IMR-90 (cell line): Measurements from ENCODE around the gene PPP1R13B. TPM values are rescaled to one million over a fixed set of nuclear protein-coding genes. Genes with fewer than 3 reads are reported as not detected.

Experiments
- ATAC-seq: fragments of 200-7000 bp; cut with Tn5 transposase; 2 replicates; pipeline ENCODE4 v1.9.1; 2020; ENCODE audit warnings: low read depth, mild to moderate bottlenecking, moderate library complexity
- BruUV-seq: library from RNA; stranded (reverse); fragments of 400-500 nt; replicated peaks from 2 replicates; lab custom pipeline; 2021; lab: Mats Ljungman, UMichigan
- CTCF ChIA-PET: fragments of 300-600 bp; formaldehyde crosslinking; extraction: SDS; loops from one replicate; lab custom pipeline; 2021; ENCODE audit warnings: antibody characterized with exemption; lab: Yijun Ruan, JAX
- POLR2A ChIA-PET: fragments of 300-600 bp; sonication (Branson Sonifier 250); formaldehyde crosslinking; loops from one replicate; lab custom pipeline; 2022; ENCODE audit warnings: antibody characterized with exemption; ENCODE audit not compliant: unreplicated experiment; lab: Charles Lee
- DNase-seq: peaks from one replicate; pipeline ENCODE4 v3.0.0; 2013
- H2AFZ ChIP-seq: replicated peaks from 2 replicates; pipeline ENCODE3; 2013; ENCODE audit warnings: low read length, mild to moderate bottlenecking; ENCODE audit not compliant: poor library complexity
- H2AK5ac ChIP-seq: 2 replicates; pipeline ENCODE4 v1.6.1; 2013; ENCODE audit warnings: low read depth, low read length, inconsistent platforms
- H2AK9ac ChIP-seq: replicated peaks from 2 replicates; pipeline ENCODE3; 2013; ENCODE audit warnings: mild to moderate bottlenecking, low read depth, low read length, moderate library complexity; ENCODE audit not compliant: poor library complexity
- H2BK120ac ChIP-seq: 2 replicates; pipeline ENCODE4 v1.6.1; 2013; ENCODE audit warnings: low read depth, low read length, inconsistent platforms
- H2BK15ac ChIP-seq: 3 replicates; pipeline ENCODE4 v1.6.1; 2013; ENCODE audit warnings: low read depth, low read length, inconsistent platforms
- H2BK20ac ChIP-seq: 2 replicates; pipeline ENCODE4 v1.6.1; 2013; ENCODE audit warnings: low read depth, mild to moderate bottlenecking, inconsistent platforms, low read length, moderate library complexity
- H2BK5ac ChIP-seq: 2 replicates; pipeline ENCODE4 v1.6.1; 2013; ENCODE audit warnings: mild to moderate bottlenecking, low read depth, low read length, inconsistent platforms; ENCODE audit not compliant: poor library complexity, severe bottlenecking
- H3K14ac ChIP-seq: replicated peaks from 2 replicates; pipeline ENCODE4 v1.6.1; 2013; ENCODE audit warnings: low read depth, low read length, inconsistent platforms
- H3K18ac ChIP-seq: 2 replicates; pipeline ENCODE4 v1.6.1; 2013; ENCODE audit warnings: low read depth, low read length, control low read depth
- H3K23ac ChIP-seq: 2 replicates; pipeline ENCODE4 v1.6.1; 2013; ENCODE audit warnings: low read depth, low read length, inconsistent platforms
- H3K27ac ChIP-seq: 2 replicates; pipeline ENCODE4 v1.5.1; 2013; ENCODE audit warnings: mild to moderate bottlenecking, control low read depth, low read length; ENCODE audit not compliant: insufficient read depth
- H3K27me3 ChIP-seq: 2 replicates; pipeline ENCODE4 v1.6.1; 2013; ENCODE audit warnings: low read length; ENCODE audit not compliant: control insufficient read depth, insufficient read depth
- H3K36me3 ChIP-seq: 2 replicates; pipeline ENCODE4 v1.6.1; 2013; ENCODE audit warnings: low read length, mixed read lengths; ENCODE audit not compliant: control insufficient read depth, insufficient read depth
- H3K4ac ChIP-seq: 2 replicates; pipeline ENCODE4 v1.6.1; 2013; ENCODE audit warnings: low read depth, low read length, inconsistent platforms
- H3K4me1 ChIP-seq: 2 replicates; pipeline ENCODE4 v1.6.1; 2013; ENCODE audit warnings: low read length, mixed read lengths; ENCODE audit not compliant: control insufficient read depth, insufficient read depth
- H3K4me2 ChIP-seq: 2 replicates; pipeline ENCODE4 v1.6.1; 2013; ENCODE audit warnings: low read depth, mild to moderate bottlenecking, control low read depth, low read length, moderate library complexity
- H3K4me3 ChIP-seq: 2 replicates; pipeline ENCODE4 v1.5.1; 2013; ENCODE audit warnings: low read depth, mild to moderate bottlenecking, control low read depth, low read length, moderate library complexity; ENCODE audit not compliant: insufficient read depth
- H3K56ac ChIP-seq: 2 replicates; pipeline ENCODE4 v1.6.1; 2013; ENCODE audit warnings: low read length, inconsistent platforms; ENCODE audit not compliant: insufficient read depth; ENCODE audit errors: extremely low read depth
- H3K79me1 ChIP-seq, 2 experiments: 2 replicates each; pipeline ENCODE4 v1.6.1; 2013; ENCODE audit warnings: low read length in 2 of 2, inconsistent platforms in 1 of 2, low read depth in 1 of 2
- H3K9ac ChIP-seq: 2 replicates; pipeline ENCODE4 v1.6.1; 2013; ENCODE audit warnings: low read depth, low read length, control low read depth
- H3K9me1 ChIP-seq: 2 replicates; pipeline ENCODE4 v1.6.1; 2013; ENCODE audit warnings: low read length, inconsistent platforms; ENCODE audit not compliant: insufficient read depth
- H3K9me3 ChIP-seq: 2 replicates; pipeline ENCODE4 v1.6.1; 2013; ENCODE audit warnings: low read length; ENCODE audit not compliant: control insufficient read depth, insufficient read depth
- H4K20me1 ChIP-seq: 2 replicates; pipeline ENCODE4 v1.6.1; 2013; ENCODE audit warnings: low read length, inconsistent platforms; ENCODE audit not compliant: insufficient read depth
- H4K5ac ChIP-seq: 2 replicates; pipeline ENCODE4 v1.6.1; 2013; ENCODE audit warnings: mild to moderate bottlenecking, low read depth, low read length, control low read depth
- H4K8ac ChIP-seq, 2 experiments: 2 replicates each; pipeline ENCODE4 v1.6.1; 2013; ENCODE audit warnings: low read depth in 2 of 2, low read length in 2 of 2, control low read depth in 1 of 2, inconsistent platforms in 1 of 2
- H4K91ac ChIP-seq: 2 replicates; pipeline ENCODE4 v1.6.1; 2013; ENCODE audit warnings: low read depth, low read length, inconsistent platforms; ENCODE audit not compliant: insufficient read depth
- BHLHE40 ChIP-seq: fragments of 150-350 bp; IDR thresholded peaks from 2 replicates; pipeline ENCODE4 v1.6.1; 2016; ENCODE audit warnings: mild to moderate bottlenecking, low read depth, low read length
- CEBPB ChIP-seq: IDR thresholded peaks from 2 replicates; pipeline ENCODE4 v1.6.1; 2012; ENCODE audit warnings: low read depth, low read length, improper control_type of control experiment
- CHD1 ChIP-seq: IDR thresholded peaks from 2 replicates; pipeline ENCODE4 v1.6.1; 2012; ENCODE audit warnings: low read depth, low read length, improper control_type of control experiment
- MAFK ChIP-seq: IDR thresholded peaks from 2 replicates; pipeline ENCODE4 v1.6.1; 2012; ENCODE audit warnings: low read depth, low read length, improper control_type of control experiment
- NFE2L2 ChIP-seq: fragments of 150-350 bp; IDR thresholded peaks from 2 replicates; pipeline ENCODE4 v1.6.1; 2016; ENCODE audit warnings: low read depth, mild to moderate bottlenecking, low read length
- POLR2A ChIP-seq: IDR thresholded peaks from 2 replicates; pipeline ENCODE4 v1.6.1; 2012; ENCODE audit warnings: mild to moderate bottlenecking, low read depth, low read length
- RAD21 ChIP-seq: IDR thresholded peaks from 2 replicates; pipeline ENCODE4 v1.6.1; 2012; ENCODE audit warnings: low read length, improper control_type of control experiment
- RCOR1 ChIP-seq: IDR thresholded peaks from 2 replicates; pipeline ENCODE4 v1.6.1; 2012; ENCODE audit warnings: mild to moderate bottlenecking, low read length, improper control_type of control experiment; ENCODE audit not compliant: insufficient replicate concordance
- RFX5 ChIP-seq: IDR thresholded peaks from 2 replicates; pipeline ENCODE4 v1.8.0; 2012; ENCODE audit warnings: low read depth, mild to moderate bottlenecking, low read length, moderate library complexity
- SMC3 ChIP-seq: fragments of 150-350 bp; IDR thresholded peaks from 2 replicates; pipeline ENCODE4 v1.6.1; 2016; ENCODE audit warnings: low read depth, mild to moderate bottlenecking, antibody characterized with exemption, low read length, moderate library complexity
- WGBS, 2 experiments: methylation state at CpG; one replicate each; pipeline versions ENCODE4 v1.1.5 to v1.1.7; 2013; ENCODE audit warnings: missing lambda C conversion rate in 2 of 2; ENCODE audit not compliant: insufficient read length in 1 of 2; ENCODE audit errors: extremely low coverage in 2 of 2; 5-methylcytosine and 5-hydroxymethylcytosine counted together
- dilution Hi-C: fragments of 300-500 bp; cut with HindIII; formaldehyde crosslinking; loops from one replicate; pipeline ENCODE4 v1.14.3; 2018; ENCODE audit warnings: low sequenced_read_pairs; ENCODE audit not compliant: unreplicated experiment
- in situ Hi-C: fragments of 300-500 bp; cut with MboI; formaldehyde crosslinking; loops from 3 replicates; pipeline ENCODE4 v1.14.3; 2019; ENCODE audit warnings: low sequenced_read_pairs, inconsistent platforms, mixed read lengths
- intact Hi-C: fragments of 100-400 bp; cut with micrococcal nuclease; formaldehyde crosslinking; loops from 2 replicates; pipeline ENCODE4 v1.10.0; 2022
- polyA plus RNA-seq, 3 experiments: library from polyadenylated mRNA; depleted of rRNA; stranded (reverse); fragments of >200 nt; gene quantifications; 2 replicates each; pipeline ENCODE4 v1.2.3, GENCODE V29; 2012; ENCODE audit warnings: low replicate concordance in 1 of 3
- total RNA-seq: library from RNA; depleted of rRNA; stranded (reverse); fragments of >200 nt; gene quantifications from 2 replicates; pipeline ENCODE4 v1.2.3, GENCODE V29; 2012
- TF ChIP-seq, protein P1 (sequence below): fragments of 150-350 bp; IDR thresholded peaks from 2 replicates; pipeline ENCODE4 v1.6.1; 2017; ENCODE audit warnings: mild to moderate bottlenecking, antibody characterized with exemption, low read length, low read depth
- TF ChIP-seq, protein P2 (sequence below): fragments of 150-350 bp; IDR thresholded peaks from 2 replicates; pipeline ENCODE4 v1.6.1; 2016; ENCODE audit warnings: low read depth, mild to moderate bottlenecking, low read length, moderate library complexity, borderline replicate concordance

The PPP1R13B gene
- total and polyA plus RNA-seq, 2 of the 4 experiments (the other 2 are of a cell fraction): 1.6 to 2.8 TPM

DNA sequence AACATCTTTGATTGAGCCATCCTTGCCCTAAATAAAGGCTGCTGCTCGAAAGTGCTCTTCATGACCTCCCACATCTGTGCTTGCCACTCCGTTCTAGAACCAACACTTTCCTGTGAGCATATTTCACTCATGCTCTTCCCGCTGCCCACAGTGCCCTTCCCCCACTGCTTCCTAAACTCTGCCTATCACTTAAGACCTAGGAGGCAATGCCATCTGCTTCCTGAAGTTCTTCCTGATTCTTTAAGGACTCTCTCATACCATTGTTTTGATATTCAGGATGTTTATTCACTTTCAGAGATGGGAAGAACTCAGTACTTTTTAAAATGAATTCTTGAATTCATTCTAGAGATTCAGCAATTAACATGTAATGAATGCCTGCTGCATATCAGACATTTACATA is 81.8 kb downstream of the PPP1R13B start:
- Histone ChIP-seq H2BK120ac (no peak overlapping the region), H2BK5ac (no peak overlapping the region), H3K4ac (no peak overlapping the region), H4K8ac (no peak overlapping the region), H3K23ac (no peak overlapping the region), H3K56ac (no peak overlapping the region), H3K4me2 (no peak overlapping the region), H3K9me1 (peaks cover 5% of the 10 kb centered on the region; the same call in 1 of the 2 replicates), H2AK9ac (no peak overlapping the region), H3K9ac (no peak overlapping the region), H4K91ac (no peak overlapping the region), H3K27me3 (no peaks in the 10 kb centered on the region), H3K4me1 (peaks cover 3% of the 10 kb centered on the region), H2BK20ac (no peak overlapping the region), H3K27ac (no peak overlapping the region), H3K36me3 (no peaks in the 10 kb centered on the region), H3K4me3 (no peak overlapping the region), H4K20me1 (no peaks in the 10 kb centered on the region), H3K18ac (no peak overlapping the region), H3K14ac (no peak overlapping the region), H4K5ac (no peak overlapping the region), H2AK5ac (no peak overlapping the region), H2AFZ (no peak overlapping the region), H2BK15ac (no peak overlapping the region), H3K9me3 (no peaks in the 10 kb centered on the region), H3K79me1 (no peaks in the 10 kb centered on the region)
- BruUV-seq: no TSS peak
- no peak for DNase-seq
- in situ Hi-C loops: no loop called here
- ChIA-PET POLR2A (no interaction called here), CTCF (no interaction called here)
- TF ChIP-seq RFX5: no peak
- no peak for TF ChIP-seq RAD21
- no peak for TF ChIP-seq MAFK
- TF ChIP-seq CEBPB: no peak
- TF ChIP-seq, protein P1, sequence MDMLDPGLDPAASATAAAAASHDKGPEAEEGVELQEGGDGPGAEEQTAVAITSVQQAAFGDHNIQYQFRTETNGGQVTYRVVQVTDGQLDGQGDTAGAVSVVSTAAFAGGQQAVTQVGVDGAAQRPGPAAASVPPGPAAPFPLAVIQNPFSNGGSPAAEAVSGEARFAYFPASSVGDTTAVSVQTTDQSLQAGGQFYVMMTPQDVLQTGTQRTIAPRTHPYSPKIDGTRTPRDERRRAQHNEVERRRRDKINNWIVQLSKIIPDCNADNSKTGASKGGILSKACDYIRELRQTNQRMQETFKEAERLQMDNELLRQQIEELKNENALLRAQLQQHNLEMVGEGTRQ: no peak
- TF ChIP-seq RCOR1: no peak
- TF ChIP-seq BHLHE40: no peak
- TF ChIP-seq, protein P2, sequence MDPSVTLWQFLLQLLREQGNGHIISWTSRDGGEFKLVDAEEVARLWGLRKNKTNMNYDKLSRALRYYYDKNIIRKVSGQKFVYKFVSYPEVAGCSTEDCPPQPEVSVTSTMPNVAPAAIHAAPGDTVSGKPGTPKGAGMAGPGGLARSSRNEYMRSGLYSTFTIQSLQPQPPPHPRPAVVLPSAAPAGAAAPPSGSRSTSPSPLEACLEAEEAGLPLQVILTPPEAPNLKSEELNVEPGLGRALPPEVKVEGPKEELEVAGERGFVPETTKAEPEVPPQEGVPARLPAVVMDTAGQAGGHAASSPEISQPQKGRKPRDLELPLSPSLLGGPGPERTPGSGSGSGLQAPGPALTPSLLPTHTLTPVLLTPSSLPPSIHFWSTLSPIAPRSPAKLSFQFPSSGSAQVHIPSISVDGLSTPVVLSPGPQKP: no peak
- no peak for TF ChIP-seq POLR2A
- no peak for TF ChIP-seq SMC3
- TF ChIP-seq CHD1: no peak
- no peak for TF ChIP-seq NFE2L2
- ATAC-seq: no peak
- 90% methylated on average over 2 of the region's 3 CpGs; no CpG with 5 or more reads in 1 of the 2 experiments for WGBS, 2 experiments
- dilution Hi-C loops: no loop called here
- intact Hi-C loops: no loop called here
